ENCODE measurements around the gene LRRC58. TPM values are rescaled to one million over a fixed set of nuclear protein-coding genes. Genes with fewer than 3 reads are reported as not detected.
"Not testable (repeated sequence)": the region's sequence is repeated elsewhere in the genome, so short reads cannot be mapped to it uniquely, and the experiment has no call there.

LRRC58 gene
- total and polyA plus RNA-seq, 2 of the 8 experiments (the other 6 are each of a cell fraction or from before 2014, with no cell fraction given), result 4.3 to 15.4 TPM

- not testable (repeated sequence) for FAIRE-seq
These were observed 25.4 kb downstream of the LRRC58 start for GRCh38 chr3:120323761-120324160.

More at GRCh38 chr3:120323761-120324160, 25.4 kb downstream of the LRRC58 start:
- H2BK120ac ChIP-seq (replicated peaks; ENCODE audit: low read depth, low read length); H2AK5ac ChIP-seq (ENCODE audit: low read depth, low read length); CTCF ChIA-PET (ENCODE audit: partially characterized antibody); H3K27me3 ChIP-seq (replicated peaks in 1 of 4; ENCODE audit: control insufficient read depth in 3 of 4, extremely low read depth in 1 of 4, insufficient read depth in 3 of 4, low read length in 3 of 4); H3K4me2 ChIP-seq (ENCODE audit: insufficient read depth in 1 of 2, low read depth in 2 of 2, low read length in 2 of 2); H3K4me1 ChIP-seq (replicated peaks in 1 of 4; ENCODE audit: control insufficient read depth in 3 of 4, insufficient read depth in 4 of 4, low read length in 3 of 4); H3K36me3 ChIP-seq (ENCODE audit: control insufficient read depth in 2 of 4, insufficient read depth in 4 of 4, low read length in 3 of 4); H3K27ac ChIP-seq (ENCODE audit: low read depth, low read length); H3K9me3 ChIP-seq (ENCODE audit: insufficient read depth in 2 of 2, low read depth in 1 of 2, low read length in 1 of 2); H3K79me2 ChIP-seq (ENCODE audit: control insufficient read depth in 1 of 2, insufficient read depth in 2 of 2, low read length in 2 of 2); H3K4ac ChIP-seq (replicated peaks; ENCODE audit: insufficient read length, low read depth, low read length); H4K20me1 ChIP-seq (replicated peaks in 1 of 2; ENCODE audit: control insufficient read depth in 1 of 2, insufficient read depth in 2 of 2, low read length in 2 of 2); H3K9ac ChIP-seq (replicated peaks in 1 of 4; ENCODE audit: extremely low read depth in 1 of 4, low read depth in 3 of 4, low read length in 3 of 4); H2BK12ac ChIP-seq (ENCODE audit: low read depth, low read length); H3K23me2 ChIP-seq (ENCODE audit: low read depth, low read length); H3K56ac ChIP-seq (replicated peaks; ENCODE audit: insufficient read length, low read depth, low read length); H2BK20ac ChIP-seq (ENCODE audit: low read length); H4K8ac ChIP-seq (ENCODE audit: extremely low read depth, insufficient read depth, low read length); H3K23ac ChIP-seq (ENCODE audit: insufficient read length); POLR2A ChIA-PET (ENCODE audit: partially characterized antibody); DNase-seq (ENCODE audit: low read depth in 1 of 2, low spot score in 2 of 2); H2BK5ac ChIP-seq (ENCODE audit: low read depth, low read length); H3K4me3 ChIP-seq (ENCODE audit: extremely low read depth in 1 of 4, insufficient read depth in 2 of 4, low read depth in 3 of 4, low read length in 4 of 4); H3K14ac ChIP-seq (ENCODE audit: insufficient read length); H3K18ac ChIP-seq (ENCODE audit: extremely low read depth, low read length); H2AFZ ChIP-seq (ENCODE audit: low read length); H2BK15ac ChIP-seq (ENCODE audit: low read length); H4K91ac ChIP-seq (replicated peaks; ENCODE audit: insufficient read length, low read length); H4K5ac ChIP-seq (ENCODE audit: insufficient read length, low read depth, low read length); H3K79me1 ChIP-seq (ENCODE audit: low read depth, low read length): not testable (repeated sequence)
- WGBS, 2 experiments (ENCODE audit: extremely low coverage in 1 of 2, insufficient coverage in 1 of 2, insufficient read length in 1 of 2, insufficient replicate concordance in 2 of 2, low coverage in 1 of 2, low lambda C conversion rate in 2 of 2, missing lambda C conversion rate in 1 of 2), result 82% methylated on average over 4 of the region's 4 CpGs; no CpG with 5 or more reads in 1 of the 2 experiments

Measured in H1 (cell line).